GM12878 (cell line): ENCODE results near the gene ELOF1. TPM values are rescaled to one million over a fixed set of nuclear protein-coding genes. Genes with fewer than 3 reads are reported as not detected.

Experiments used
- ASH2L ChIP-seq: fragments of 300-600, 200-600 bp; sonication (generic); IDR thresholded peaks from 2 replicates; pipeline ENCODE4 v1.6.1; 2017; ENCODE audit warnings: low read depth, mild to moderate bottlenecking, borderline replicate concordance
- BACH1 ChIP-seq: fragments of 450-650 bp; IDR thresholded peaks from 2 replicates; pipeline ENCODE4 v1.6.1; 2017; ENCODE audit warnings: mild to moderate bottlenecking, borderline replicate concordance
- BCL11A ChIP-seq: IDR thresholded peaks from 2 replicates; pipeline ENCODE4 v1.6.1; 2011; ENCODE audit warnings: low read depth, low read length
- CBX3 ChIP-seq: fragments of 200-600 bp; sonication (generic); IDR thresholded peaks from 2 replicates; pipeline ENCODE4 v1.6.1; 2016; ENCODE audit warnings: low read depth, borderline replicate concordance
- CHD4 ChIP-seq: fragments of 200-600 bp; sonication (generic); IDR thresholded peaks from 2 replicates; pipeline ENCODE4 v1.6.1; 2016; ENCODE audit warnings: mild to moderate bottlenecking
- CREB1 ChIP-seq: IDR thresholded peaks from 2 replicates; pipeline ENCODE4 v1.6.1; 2012; ENCODE audit warnings: low read depth, mild to moderate bottlenecking, inconsistent platforms
- JUNB ChIP-seq: IDR thresholded peaks from 2 replicates; pipeline ENCODE4 v1.6.1; 2016; ENCODE audit warnings: antibody characterized with exemption, mild to moderate bottlenecking
- MEF2B ChIP-seq: fragments of 450-650 bp; IDR thresholded peaks from 2 replicates; pipeline ENCODE4 v1.6.1; 2018; ENCODE audit warnings: mild to moderate bottlenecking, moderate library complexity; ENCODE audit not compliant: partially characterized antibody, poor library complexity, severe bottlenecking
- NKRF ChIP-seq: fragments of 450-650 bp; conservative IDR thresholded peaks from 2 replicates; pipeline ENCODE4 v1.6.1; 2017; ENCODE audit warnings: mild to moderate bottlenecking, moderate library complexity
- PBX3 ChIP-seq: IDR thresholded peaks from 2 replicates; pipeline ENCODE4 v1.6.1; 2011; ENCODE audit warnings: mild to moderate bottlenecking, low read depth, low read length, moderate library complexity; ENCODE audit not compliant: insufficient replicate concordance
- POLR2AphosphoS2 ChIP-seq: IDR thresholded peaks from 2 replicates; pipeline ENCODE4 v1.6.1; 2011; ENCODE audit warnings: low read depth, mild to moderate bottlenecking, low read length, improper control_type of control experiment, moderate library complexity
- SIN3A ChIP-seq: IDR thresholded peaks from 2 replicates; pipeline ENCODE4 v1.6.1; 2012; ENCODE audit warnings: low read depth, low read length, improper control_type of control experiment
- SMAD1 ChIP-seq: fragments of 450-650 bp; IDR thresholded peaks from 2 replicates; pipeline ENCODE4 v1.6.1; 2018; ENCODE audit warnings: mild to moderate bottlenecking, low read depth; ENCODE audit not compliant: partially characterized antibody
- SMAD5 ChIP-seq: IDR thresholded peaks from 2 replicates; pipeline ENCODE4 v1.6.1; 2016; ENCODE audit warnings: antibody characterized with exemption, low read depth
- SPI1 ChIP-seq: IDR thresholded peaks from 2 replicates; pipeline ENCODE4 v1.6.1; 2011; ENCODE audit warnings: low read depth, mild to moderate bottlenecking, low read length, moderate library complexity, borderline replicate concordance; ENCODE audit not compliant: insufficient read depth
- STAT3 ChIP-seq: IDR thresholded peaks from 2 replicates; pipeline ENCODE4 v1.6.1; 2011; ENCODE audit warnings: low read depth, low read length, improper control_type of control experiment
- ZNF384 ChIP-seq: IDR thresholded peaks from 2 replicates; pipeline ENCODE4 v1.6.1; 2012; ENCODE audit warnings: low read depth, mild to moderate bottlenecking, low read length, improper control_type of control experiment, borderline replicate concordance
- polyA plus RNA-seq, 11 experiments: library from polyadenylated mRNA; depleted of rRNA in 4 of 11; unstranded in 6 of 11; stranded (reverse) in 5 of 11; fragments of >200 nt; fragmentation: Nextera tagmentation in 4 of 11; fragmentation: Illumina TruSeq in 1 of 11; extraction: Ambion mirVana in 4 of 11; extraction: Trizol in 1 of 11; gene quantifications; 1 replicate in 1 of 11; 2 replicates in 10 of 11; pipeline versions ENCODE4 v1.2.1 to v1.2.3, GENCODE V29; 2011 to 2016; ENCODE audit warnings: inconsistent platforms in 2 of 11, missing spikeins in 2 of 11, low read depth in 1 of 11
- total RNA-seq, 4 experiments: library from RNA; depleted of rRNA in 3 of 4; stranded (reverse); fragments of >200 nt in 3 of 4; fragmentation: Illumina TruSeq in 1 of 4; extraction: Trizol in 1 of 4; gene quantifications; 2 replicates each; pipeline versions ENCODE4 v1.2.1 to v1.2.3, GENCODE V29; 2013 to 2021
- TF ChIP-seq, protein P1 (sequence below): fragments of 450-650 bp; IDR thresholded peaks from 2 replicates; pipeline ENCODE4 v1.6.1; 2016; ENCODE audit warnings: mild to moderate bottlenecking
- TF ChIP-seq, protein P2 (sequence below): fragments of 450-650 bp; IDR thresholded peaks from 2 replicates; pipeline ENCODE4 v1.6.1; 2018; ENCODE audit warnings: mild to moderate bottlenecking, low read depth, moderate library complexity; ENCODE audit not compliant: partially characterized antibody
- TF ChIP-seq, protein P3 (sequence below): fragments of 450-650 bp; formaldehyde crosslinking; IDR thresholded peaks from 2 replicates; pipeline ENCODE4 v1.4.0; 2020; ENCODE audit warnings: mild to moderate bottlenecking, moderate library complexity

Gene ELOF1
- total and polyA plus RNA-seq, 10 of the 15 experiments (the other 5 are each of a cell fraction or from before 2014, with no cell fraction given): 11.7 to 124 (median 92.9) TPM

GRCh38 chr19:11570039-11570462 is 11.0 kb upstream of the ELOF1 start (continued):
- TF ChIP-seq, protein P1, sequence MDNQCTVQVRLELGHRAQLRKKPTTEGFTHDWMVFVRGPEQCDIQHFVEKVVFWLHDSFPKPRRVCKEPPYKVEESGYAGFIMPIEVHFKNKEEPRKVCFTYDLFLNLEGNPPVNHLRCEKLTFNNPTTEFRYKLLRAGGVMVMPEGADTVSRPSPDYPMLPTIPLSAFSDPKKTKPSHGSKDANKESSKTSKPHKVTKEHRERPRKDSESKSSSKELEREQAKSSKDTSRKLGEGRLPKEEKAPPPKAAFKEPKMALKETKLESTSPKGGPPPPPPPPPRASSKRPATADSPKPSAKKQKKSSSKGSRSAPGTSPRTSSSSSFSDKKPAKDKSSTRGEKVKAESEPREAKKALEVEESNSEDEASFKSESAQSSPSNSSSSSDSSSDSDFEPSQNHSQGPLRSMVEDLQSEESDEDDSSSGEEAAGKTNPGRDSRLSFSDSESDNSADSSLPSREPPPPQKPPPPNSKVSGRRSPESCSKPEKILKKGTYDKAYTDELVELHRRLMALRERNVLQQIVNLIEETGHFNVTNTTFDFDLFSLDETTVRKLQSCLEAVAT: peak; percentile 54
- no peak for TF ChIP-seq POLR2AphosphoS2
- TF ChIP-seq JUNB: no peak
- TF ChIP-seq ZNF384: peak; percentile 66
- TF ChIP-seq SMAD1: no peak
- peak; percentile 46 for TF ChIP-seq MEF2B
- no peak for TF ChIP-seq ASH2L
- TF ChIP-seq, protein P2, sequence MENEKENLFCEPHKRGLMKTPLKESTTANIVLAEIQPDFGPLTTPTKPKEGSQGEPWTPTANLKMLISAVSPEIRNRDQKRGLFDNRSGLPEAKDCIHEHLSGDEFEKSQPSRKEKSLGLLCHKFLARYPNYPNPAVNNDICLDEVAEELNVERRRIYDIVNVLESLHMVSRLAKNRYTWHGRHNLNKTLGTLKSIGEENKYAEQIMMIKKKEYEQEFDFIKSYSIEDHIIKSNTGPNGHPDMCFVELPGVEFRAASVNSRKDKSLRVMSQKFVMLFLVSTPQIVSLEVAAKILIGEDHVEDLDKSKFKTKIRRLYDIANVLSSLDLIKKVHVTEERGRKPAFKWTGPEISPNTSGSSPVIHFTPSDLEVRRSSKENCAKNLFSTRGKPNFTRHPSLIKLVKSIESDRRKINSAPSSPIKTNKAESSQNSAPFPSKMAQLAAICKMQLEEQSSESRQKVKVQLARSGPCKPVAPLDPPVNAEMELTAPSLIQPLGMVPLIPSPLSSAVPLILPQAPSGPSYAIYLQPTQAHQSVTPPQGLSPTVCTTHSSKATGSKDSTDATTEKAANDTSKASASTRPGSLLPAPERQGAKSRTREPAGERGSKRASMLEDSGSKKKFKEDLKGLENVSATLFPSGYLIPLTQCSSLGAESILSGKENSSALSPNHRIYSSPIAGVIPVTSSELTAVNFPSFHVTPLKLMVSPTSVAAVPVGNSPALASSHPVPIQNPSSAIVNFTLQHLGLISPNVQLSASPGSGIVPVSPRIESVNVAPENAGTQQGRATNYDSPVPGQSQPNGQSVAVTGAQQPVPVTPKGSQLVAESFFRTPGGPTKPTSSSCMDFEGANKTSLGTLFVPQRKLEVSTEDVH: no peak
- no peak for TF ChIP-seq NKRF
- peak; percentile 66; the same call in 1 of the 2 replicates for TF ChIP-seq SPI1
- no peak for TF ChIP-seq STAT3
- no peak; the same call in 1 of the 2 replicates for TF ChIP-seq BACH1
- TF ChIP-seq, protein P3, sequence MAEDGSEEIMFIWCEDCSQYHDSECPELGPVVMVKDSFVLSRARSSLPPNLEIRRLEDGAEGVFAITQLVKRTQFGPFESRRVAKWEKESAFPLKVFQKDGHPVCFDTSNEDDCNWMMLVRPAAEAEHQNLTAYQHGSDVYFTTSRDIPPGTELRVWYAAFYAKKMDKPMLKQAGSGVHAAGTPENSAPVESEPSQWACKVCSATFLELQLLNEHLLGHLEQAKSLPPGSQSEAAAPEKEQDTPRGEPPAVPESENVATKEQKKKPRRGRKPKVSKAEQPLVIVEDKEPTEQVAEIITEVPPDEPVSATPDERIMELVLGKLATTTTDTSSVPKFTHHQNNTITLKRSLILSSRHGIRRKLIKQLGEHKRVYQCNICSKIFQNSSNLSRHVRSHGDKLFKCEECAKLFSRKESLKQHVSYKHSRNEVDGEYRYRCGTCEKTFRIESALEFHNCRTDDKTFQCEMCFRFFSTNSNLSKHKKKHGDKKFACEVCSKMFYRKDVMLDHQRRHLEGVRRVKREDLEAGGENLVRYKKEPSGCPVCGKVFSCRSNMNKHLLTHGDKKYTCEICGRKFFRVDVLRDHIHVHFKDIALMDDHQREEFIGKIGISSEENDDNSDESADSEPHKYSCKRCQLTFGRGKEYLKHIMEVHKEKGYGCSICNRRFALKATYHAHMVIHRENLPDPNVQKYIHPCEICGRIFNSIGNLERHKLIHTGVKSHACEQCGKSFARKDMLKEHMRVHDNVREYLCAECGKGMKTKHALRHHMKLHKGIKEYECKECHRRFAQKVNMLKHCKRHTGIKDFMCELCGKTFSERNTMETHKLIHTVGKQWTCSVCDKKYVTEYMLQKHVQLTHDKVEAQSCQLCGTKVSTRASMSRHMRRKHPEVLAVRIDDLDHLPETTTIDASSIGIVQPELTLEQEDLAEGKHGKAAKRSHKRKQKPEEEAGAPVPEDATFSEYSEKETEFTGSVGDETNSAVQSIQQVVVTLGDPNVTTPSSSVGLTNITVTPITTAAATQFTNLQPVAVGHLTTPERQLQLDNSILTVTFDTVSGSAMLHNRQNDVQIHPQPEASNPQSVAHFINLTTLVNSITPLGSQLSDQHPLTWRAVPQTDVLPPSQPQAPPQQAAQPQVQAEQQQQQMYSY (CRISPR knock-in tag): no peak
- no peak for TF ChIP-seq PBX3
- no peak for TF ChIP-seq SMAD5
- TF ChIP-seq SIN3A: no peak
- no peak for TF ChIP-seq CHD4
- TF ChIP-seq CBX3: no peak
- no peak for TF ChIP-seq BCL11A
- no peak for TF ChIP-seq CREB1
